Suppressor macrophage treated with lipopolysaccharide for 1 hour (primary cell): ENCODE data around the gene SEC14L1.

Source experiments
- DNase-seq, 3 donors: peaks; one replicate each; pipeline ENCODE4 v3.0.0-alpha.2; 2020 to 2022

The SEC14L1 gene

GRCh38 chr17:77163511-77164280 is 22.9 kb downstream of the SEC14L1 start:
- DNase-seq, result no peak

DNA sequence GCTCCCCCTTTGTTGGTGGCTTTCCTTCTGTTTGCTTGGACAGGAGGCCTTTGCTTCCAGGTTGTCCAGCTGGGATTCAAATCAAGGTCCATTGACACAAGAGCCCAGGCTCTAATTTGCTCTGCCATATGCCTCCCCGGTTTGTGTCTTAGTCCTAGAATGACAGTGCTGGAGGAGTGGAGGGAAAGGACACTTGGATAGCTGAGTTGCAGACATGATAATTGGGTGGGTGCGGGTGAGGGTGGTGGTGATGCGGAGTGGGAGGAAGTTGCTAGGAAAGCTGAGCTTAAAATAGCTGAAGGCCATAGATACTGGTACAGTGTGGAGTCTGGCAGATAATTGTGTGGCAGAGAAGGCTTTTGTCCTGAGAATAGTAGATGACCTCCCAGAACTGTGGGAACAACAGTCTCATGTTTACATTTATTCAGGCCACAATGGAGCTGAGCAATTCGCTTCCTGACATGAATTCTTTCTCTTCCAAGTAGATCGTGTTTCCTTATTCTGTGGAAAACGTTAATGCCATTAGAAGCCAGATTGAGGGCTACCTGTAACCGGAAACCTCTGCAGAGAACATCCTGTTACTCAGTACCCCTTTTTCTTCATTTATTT is 23.8 kb downstream of the SEC14L1 start:
- DNase-seq, result peak in 1 of 3 donors; percentile 19

- DNase-seq, result no peak
Measured at GRCh38 chr17:77165577-77165976, 24.8 kb downstream of the SEC14L1 start.

DNA sequence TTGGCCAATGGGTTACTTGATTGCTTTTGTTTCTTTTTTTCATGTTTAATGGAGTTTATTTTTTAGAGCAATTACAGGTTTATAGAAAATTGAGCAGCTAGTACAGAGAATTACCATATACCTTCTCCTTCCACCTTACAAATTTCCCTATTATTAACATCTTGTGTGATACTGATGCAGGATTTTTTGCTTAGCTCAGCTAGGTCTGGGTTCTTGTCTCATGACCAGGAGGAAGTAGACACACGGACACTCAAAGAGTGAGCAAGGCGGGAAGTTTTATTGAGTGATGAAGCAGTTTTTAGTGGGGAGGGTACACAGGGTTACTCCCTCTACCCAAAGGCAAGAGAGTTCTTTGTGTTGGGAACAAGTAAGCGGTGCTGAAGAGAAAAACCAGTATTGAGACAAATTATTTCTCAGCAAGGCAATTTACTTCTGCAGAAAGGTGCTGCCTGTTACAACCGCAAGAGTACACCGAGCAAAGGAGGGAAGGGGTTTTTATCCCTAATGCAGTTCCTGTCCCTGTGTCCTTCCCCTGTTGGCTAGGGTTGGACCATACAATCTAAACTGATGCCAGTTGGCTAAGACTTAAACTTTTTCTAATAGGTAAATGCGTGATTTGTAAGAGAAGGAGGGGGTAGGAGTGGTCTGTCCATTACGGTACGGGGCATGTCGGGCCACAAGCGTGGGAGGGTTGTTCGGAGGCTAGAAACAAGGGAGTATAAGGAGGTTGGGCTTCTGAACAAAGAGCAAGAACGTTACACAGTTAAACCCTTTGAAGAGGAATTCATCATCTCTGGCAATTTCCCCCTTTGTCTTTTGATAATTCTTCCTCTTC is 26.9 kb downstream of the SEC14L1 start:
- DNase-seq, result no peak

- DNase-seq, result no peak
Measured at GRCh38 chr17:77173104-77173503, 32.3 kb downstream of the SEC14L1 start.

DNA sequence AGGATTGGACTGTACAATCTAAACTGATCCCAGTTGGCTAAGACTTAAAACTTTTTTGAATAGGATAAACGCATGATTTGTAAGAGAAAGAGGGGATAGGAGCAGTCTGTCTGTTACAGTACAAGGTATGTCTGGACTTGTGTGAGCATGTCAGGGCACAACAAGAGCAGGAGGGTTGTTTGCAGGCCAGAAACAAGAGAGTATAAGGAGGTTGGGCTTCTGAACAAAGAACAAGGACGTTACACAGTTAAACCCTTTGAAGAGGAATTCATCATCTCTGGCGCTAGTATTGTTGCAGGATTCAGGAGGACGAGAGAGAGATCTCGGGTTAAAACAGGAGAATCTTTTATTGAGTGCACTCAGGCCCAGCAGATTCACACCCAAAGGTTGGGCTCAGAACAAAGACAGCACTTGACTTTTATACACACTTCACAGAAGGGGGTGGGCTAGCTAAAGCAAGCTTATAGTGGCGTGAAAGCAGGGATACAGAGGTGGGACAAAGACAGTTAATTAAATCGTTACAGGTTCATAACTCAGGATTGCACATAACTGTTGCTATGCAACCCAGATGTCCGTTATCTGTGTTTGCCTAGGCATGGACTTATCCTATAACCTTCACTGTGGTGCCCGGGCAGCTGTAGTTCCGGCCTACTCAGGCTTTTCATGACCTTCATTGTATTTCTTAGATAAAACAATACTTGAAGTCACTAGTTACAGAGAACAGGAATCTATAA is 34.3 kb downstream of the SEC14L1 start:
- no peak for DNase-seq

GRCh38 chr17:77177002-77177741 is 36.4 kb downstream of the SEC14L1 start:
- no peak for DNase-seq

- no peak for DNase-seq
Measured at GRCh38 chr17:77178050-77178449, 37.3 kb downstream of the SEC14L1 start.

DNA sequence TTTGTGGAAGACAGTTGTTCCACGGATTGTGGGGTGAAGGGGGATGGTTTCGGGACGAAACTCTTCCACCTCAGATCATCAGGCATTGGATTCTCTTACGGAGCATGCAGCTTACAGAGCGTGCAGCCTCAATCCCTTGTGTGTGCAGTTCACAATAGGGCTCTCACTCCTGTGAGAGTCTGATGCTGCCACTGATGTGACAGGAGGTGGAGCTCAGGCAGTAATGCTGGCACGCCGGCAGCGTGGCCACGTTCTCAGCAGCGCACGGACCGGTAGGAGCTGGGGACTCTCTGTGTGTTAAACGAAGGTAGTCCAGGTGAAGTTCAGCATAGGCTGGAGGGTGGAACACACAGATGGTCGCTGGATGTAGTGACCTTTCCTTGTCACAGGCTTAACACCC is 37.8 kb downstream of the SEC14L1 start:
- DNase-seq, result no peak

DNA sequence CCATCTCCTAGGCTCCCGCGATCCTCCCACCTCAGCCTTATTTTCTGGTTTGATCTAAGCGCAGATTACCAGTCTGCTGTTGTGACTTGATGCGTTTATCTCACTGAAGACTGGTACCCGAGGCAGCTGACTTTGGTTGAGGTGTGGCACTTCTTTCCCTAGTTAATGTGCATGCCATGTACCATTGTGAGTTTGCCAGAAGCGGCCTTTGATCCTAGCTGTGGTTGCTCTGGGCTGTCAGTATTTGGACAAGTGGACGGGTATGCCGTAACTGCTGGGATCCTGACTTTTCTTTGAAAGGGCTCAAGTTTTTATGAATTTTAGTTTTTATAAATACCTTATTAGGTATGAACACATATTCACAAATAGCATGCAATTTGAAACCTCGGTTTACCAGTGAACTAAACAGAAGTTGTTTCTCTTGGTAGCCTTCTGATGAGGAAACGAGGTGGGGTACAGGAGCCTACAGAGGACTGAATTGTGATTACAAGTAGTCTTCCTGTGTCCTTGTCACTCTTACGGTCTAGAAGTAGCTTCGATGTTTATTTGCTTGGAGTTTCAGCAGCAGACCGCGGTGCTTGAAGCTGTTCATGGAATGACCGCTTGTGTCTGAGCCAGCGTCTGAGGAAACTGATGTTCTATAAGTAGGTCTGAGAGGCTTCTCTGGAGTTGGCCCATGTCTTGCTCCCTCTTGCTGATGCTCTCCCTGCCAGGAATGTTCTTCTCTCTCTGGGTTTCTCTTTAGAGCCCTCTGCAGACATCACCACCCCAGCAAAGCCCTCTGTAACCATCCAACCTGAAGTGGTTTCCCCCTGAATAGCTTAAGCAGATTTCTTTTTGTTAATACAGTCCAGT is 40.0 kb downstream of the SEC14L1 start:
- no peak for DNase-seq

DNA sequence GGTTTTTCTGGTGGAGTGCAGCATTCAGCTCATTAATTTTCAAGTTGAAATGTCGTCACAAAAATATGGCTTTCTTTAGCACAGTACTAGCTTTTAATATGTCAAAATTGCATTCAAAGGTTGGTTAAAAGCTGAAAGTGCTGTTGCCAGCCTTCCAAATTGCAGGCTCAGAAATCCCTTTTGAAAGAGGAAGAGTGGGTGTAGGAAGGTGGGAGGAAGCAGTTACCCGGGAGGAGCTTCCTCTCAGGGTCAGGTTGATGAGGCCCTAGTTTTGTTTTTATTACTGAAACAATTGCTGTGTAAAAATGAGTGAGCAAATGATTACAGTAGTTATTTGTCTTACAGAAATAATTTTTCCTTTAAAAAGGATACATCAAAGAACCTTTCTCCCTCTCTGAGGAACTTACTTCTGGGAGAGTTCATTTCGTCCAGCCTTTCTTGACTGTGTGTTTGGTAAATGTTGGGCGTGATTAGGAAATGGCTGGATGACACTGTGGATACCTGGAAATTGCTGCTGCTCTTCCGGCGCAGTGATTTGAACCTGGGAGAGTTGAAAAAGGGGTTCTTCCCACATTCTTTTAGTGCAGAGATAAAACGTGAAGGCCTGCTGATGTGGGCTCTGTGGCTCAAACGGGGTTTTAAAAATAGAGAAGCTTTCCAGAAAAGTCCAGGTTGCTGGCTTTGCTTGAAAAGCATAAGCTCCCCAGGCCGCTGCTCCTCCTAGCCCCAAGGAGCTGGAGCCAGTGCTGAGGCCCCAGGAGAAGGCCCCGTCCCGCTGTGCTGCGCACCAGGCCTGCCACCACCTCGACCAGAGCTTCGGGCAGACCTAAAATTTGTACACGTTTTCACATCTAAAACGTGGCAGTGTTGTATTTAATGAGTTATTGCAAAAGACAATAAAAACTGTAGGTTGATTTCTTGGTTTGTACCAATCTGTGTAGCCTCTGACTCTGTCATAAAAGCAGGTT is 41.7 kb downstream of the SEC14L1 start:
- DNase-seq, result peak; percentile 71 to 75 (median 73)

DNA sequence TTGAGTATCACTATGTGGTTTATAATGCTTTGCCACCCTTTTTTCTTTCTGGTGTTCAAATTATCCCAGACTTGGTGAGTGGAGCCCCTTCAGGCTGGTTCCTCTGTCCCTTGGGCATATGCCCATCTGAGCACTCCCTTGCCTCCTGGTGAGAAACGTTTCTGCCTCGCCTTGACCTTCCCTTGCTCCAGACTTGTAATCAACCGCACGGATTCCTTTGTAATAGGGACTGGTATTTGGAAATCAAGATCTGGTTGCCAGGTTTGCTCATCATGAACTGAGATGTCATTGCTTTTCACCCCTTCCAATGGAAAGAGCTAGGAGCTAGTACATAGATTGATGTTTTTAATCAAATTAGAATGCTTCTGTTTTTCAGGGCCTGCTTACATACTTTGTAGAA is 43.7 kb downstream of the SEC14L1 start:
- DNase-seq, result no peak

GRCh38 chr17:77185137-77185536 is 44.4 kb downstream of the SEC14L1 start:
- no peak for DNase-seq

- no peak for DNase-seq
Measured at GRCh38 chr17:77186141-77186604, 45.4 kb downstream of the SEC14L1 start.

DNA sequence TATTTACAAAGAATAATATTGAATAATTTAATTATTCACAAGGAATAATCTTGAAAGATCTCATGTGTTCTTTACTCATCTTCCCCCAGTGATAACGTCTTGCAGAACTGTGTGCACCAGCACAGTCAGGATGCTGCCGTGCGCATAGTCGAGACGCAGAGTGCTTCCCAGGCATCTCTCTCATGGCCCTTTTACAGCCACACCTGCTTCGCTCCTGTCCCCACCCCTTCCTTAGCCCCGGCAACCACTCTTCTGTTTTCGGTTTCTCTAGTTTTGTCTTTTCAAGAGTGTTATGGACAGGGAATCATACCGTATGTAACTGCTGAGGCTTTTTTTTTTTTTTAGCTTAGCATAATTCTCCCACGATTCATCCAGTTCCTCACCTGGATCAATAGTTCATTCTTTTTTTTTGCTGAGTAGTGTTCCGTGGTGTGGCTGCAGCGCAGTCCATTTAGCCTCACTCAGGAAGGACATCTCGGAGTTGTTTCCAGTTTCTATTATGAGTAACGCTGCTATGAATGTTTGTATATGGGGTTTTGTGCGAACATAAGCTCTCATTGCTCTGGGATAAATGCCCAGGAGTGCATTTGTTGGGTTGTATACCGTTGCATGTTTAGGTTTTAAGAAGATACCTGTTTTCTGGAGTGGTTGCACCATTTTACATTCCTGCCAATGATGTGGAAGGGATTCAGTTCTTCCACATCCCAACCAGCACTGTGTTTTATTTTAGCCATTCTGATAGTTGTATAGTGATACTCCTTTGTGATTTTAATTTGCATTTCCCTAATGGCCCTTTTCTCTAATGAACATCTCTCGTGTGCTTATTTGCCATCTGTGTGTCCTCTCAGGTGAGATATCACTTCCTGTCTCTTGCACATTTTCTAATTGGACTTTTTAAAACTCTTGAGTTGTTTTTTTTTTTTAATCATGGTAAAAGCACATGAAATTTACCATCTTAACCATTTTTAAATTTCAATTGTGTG is 47.6 kb downstream of the SEC14L1 start:
- no peak for DNase-seq

DNA sequence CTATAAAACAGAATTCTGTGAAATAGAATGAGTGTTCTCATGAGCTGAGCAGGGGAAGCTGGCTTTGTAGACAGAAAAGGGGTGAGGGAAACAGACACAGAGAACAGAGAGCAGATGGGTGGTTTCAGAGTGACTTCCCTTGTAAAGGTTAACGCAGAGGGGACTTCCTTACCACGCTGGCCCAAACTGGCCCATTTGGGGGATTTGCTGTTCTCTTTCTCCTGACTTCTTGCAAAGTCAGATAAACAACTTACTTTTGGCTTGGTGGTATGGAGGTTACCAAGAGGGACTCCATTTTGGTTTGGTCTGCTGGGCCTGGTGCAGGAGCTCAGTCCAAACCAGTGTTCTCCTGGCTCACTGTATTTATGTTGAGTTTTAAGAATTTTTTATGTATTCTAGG is 48.4 kb downstream of the SEC14L1 start:
- peak; percentile 44 to 52 (median 49) for DNase-seq

DNA sequence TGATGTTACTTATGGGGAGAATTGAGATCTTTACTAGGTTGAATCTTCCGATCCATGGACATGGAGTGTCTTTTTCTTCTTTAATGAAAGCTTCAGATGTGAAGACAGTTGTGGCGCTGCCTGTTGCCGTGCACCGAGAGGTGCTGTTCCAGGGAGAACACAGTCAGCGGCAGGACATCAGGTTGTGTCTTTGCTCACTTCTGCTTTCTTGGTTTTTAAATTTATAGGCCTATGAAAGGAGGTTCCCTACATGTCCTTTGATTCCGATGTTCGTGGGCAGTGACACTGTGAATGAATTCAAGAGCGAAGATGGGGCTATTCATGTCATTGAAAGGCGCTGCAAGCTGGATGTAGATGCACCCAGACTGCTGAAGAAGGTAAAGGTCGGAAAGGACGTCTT is 49.8 kb downstream of the SEC14L1 start:
- DNase-seq, result no peak

GRCh38 chr17:77191244-77191643 is 50.5 kb downstream of the SEC14L1 start:
- no peak for DNase-seq

DNA sequence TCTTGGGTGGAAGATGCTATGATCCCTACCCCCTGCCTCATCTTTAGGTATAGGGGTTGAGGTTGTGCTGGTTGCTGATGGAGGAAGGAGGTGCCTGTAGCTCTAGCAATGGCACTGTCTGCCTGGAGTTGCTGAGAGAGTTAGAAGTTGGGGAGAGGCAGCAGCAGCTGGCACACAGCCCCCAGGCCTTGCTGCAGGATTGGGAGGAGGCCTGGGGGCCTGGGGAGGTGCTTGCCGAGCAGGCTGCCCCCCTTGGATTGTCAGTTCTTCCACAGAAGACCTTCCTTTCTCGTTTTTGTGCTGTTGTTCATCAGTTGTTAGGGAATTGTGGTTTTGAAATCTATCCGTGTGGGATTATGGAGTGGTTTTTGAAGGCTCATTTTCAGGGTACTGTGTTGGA is 52.9 kb downstream of the SEC14L1 start:
- no peak for DNase-seq
